Activated CD4-positive, alpha-beta T cell treated with anti-CD3 and anti-CD28 coated beads for 1 hour (primary cell): ENCODE measurements around the gene NFATC2.
"Not testable (repeated sequence)": the region's sequence is repeated elsewhere in the genome, so short reads cannot be mapped to it uniquely, and the experiment has no call there.

Source experiments
- DNase-seq: peaks from one replicate; pipeline ENCODE4 v3.0.0-alpha.2; 2020

NFATC2 gene

GRCh38 chr20:51346686-51347485 lies 195.6 kb downstream of the NFATC2 start:
- DNase-seq = no peak

- DNase-seq = no peak
Observed at GRCh38 chr20:51345601-51346101, 196.9 kb downstream of the NFATC2 start.

- not testable (repeated sequence) for DNase-seq
Observed at GRCh38 chr20:51343802-51344201, 198.7 kb downstream of the NFATC2 start.

GRCh38 chr20:51342510-51343236 lies 199.8 kb downstream of the NFATC2 start:
- no peak for DNase-seq

GRCh38 chr20:51341581-51341980 lies 200.9 kb downstream of the NFATC2 start:
- no peak for DNase-seq

- DNase-seq = no peak
Observed at GRCh38 chr20:51340451-51340840, 202.1 kb downstream of the NFATC2 start.

GRCh38 chr20:51339721-51340450 lies 202.6 kb downstream of the NFATC2 start:
- DNase-seq = no peak

- DNase-seq = no peak
Observed at GRCh38 chr20:51338692-51339440, 203.7 kb downstream of the NFATC2 start.

- no peak for DNase-seq
Observed at GRCh38 chr20:51337126-51337805, 205.3 kb downstream of the NFATC2 start.
